ENCODE results near the gene SH3BP4. TPM values are rescaled to one million over a fixed set of nuclear protein-coding genes. Genes with fewer than 3 reads are reported as not detected.

The SH3BP4 gene
- total RNA-seq, 4 donors from 2014 or later = 13.5 to 28.4 (median 20.1) TPM

DNA sequence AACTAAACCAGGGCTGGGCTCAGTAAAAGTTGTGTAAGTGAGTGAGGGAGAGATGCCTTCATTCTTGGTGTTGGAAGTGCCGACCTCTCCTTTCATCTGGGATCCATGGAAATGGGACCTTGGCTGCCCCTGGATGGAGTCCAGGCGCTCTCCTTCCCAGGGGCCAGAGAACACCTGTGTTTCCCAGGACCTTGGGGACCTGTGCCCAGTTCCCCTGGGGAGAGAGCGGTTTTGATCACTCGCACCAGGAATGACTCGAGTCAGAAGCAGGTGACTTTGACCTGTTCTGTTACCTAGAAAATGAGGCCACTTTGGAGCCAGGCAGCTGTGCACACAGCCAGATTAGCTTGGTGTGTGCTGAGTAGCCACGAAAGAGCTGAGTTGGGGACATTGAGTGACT lies 97.3 kb downstream of the SH3BP4 start:
- Histone ChIP-seq H3K4me3 (no peak overlapping the region), H3K27ac (no peak overlapping the region), H3K27me3 (no peaks in the 10 kb centered on the region), H3K36me3 (no peaks in the 10 kb centered on the region), H3K9me3 (no peaks in the 10 kb centered on the region), H3K4me1 (peaks cover 0 to 7% of the 10 kb centered on the region in 2 donors)
- no peak for DNase-seq
- TF ChIP-seq, protein P1, sequence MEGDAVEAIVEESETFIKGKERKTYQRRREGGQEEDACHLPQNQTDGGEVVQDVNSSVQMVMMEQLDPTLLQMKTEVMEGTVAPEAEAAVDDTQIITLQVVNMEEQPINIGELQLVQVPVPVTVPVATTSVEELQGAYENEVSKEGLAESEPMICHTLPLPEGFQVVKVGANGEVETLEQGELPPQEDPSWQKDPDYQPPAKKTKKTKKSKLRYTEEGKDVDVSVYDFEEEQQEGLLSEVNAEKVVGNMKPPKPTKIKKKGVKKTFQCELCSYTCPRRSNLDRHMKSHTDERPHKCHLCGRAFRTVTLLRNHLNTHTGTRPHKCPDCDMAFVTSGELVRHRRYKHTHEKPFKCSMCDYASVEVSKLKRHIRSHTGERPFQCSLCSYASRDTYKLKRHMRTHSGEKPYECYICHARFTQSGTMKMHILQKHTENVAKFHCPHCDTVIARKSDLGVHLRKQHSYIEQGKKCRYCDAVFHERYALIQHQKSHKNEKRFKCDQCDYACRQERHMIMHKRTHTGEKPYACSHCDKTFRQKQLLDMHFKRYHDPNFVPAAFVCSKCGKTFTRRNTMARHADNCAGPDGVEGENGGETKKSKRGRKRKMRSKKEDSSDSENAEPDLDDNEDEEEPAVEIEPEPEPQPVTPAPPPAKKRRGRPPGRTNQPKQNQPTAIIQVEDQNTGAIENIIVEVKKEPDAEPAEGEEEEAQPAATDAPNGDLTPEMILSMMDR (IDR thresholded peaks at IDR 0.05) = no peak
- TF ChIP-seq POLR2A (IDR thresholded peaks at IDR 0.05) = no peak
- intact Hi-C loops (cut with DNase I; ENCODE audit: low total_unique reads) = no loop called here

DNA sequence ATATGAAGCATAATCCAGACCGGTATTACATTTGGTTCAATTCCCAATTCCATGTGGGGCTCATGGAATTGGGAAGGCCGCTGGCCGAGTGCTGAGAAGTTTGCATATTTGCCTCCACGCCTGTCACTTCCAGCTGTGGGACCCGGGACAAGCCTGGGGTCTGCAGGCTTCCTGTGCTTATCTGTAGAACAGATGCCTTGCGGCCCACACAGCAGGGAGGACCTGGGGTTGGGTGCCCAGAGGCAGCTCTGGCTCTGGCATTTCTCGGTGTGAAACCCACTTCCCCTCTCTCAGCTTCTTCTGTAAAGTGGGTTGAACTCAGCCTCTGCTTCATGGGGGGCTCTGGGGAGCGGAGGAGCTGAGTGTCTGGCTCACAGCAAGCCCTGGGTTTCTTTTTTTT lies 97.9 kb downstream of the SH3BP4 start:
- H3K27me3 ChIP-seq = no peaks in the 10 kb centered on the region
- no peaks in the 10 kb centered on the region for H3K9me3 ChIP-seq
- H3K4me1 ChIP-seq = peaks cover 0 to 7% of the 10 kb centered on the region in 2 donors
- no peak for DNase-seq
- no peak overlapping the region for H3K27ac ChIP-seq
- H3K36me3 ChIP-seq = no peaks in the 10 kb centered on the region
- no peak overlapping the region for H3K4me3 ChIP-seq
- intact Hi-C loops (cut with DNase I; ENCODE audit: low total_unique reads) = no loop called here
- TF ChIP-seq, protein P1 (IDR thresholded peaks at IDR 0.05) = no peak
- TF ChIP-seq POLR2A (IDR thresholded peaks at IDR 0.05) = no peak

DNA sequence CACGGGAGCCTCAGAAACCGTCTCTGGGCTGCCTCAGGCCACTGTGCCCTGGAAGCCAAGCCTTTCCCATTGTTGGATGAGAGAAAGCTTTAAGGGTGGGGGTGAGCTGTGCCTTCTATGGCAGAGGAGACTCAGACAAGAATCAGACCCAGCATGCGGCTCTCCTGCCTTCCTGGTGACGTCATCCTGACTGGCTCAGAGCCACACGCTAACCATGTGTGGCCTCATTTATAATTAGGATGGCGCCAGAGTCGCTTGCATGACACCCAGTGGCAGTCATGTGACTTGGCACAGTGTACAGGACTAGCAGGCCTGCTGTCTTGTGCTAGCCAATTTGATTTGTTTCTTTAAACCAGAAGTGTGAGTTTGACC lies 99.1 kb downstream of the SH3BP4 start:
- Histone ChIP-seq H3K4me1 (peaks cover 0 to 7% of the 10 kb centered on the region in 2 donors), H3K27me3 (no peaks in the 10 kb centered on the region), H3K9me3 (no peaks in the 10 kb centered on the region), H3K36me3 (no peaks in the 10 kb centered on the region), H3K4me3 (no peak overlapping the region), H3K27ac (no peak overlapping the region)
- TF ChIP-seq POLR2A (IDR thresholded peaks at IDR 0.05) = no peak
- TF ChIP-seq, protein P1 (IDR thresholded peaks at IDR 0.05) = no peak
- intact Hi-C loops (cut with DNase I; ENCODE audit: low total_unique reads) = no loop called here
- DNase-seq = peak; percentile 72 to 81

DNA sequence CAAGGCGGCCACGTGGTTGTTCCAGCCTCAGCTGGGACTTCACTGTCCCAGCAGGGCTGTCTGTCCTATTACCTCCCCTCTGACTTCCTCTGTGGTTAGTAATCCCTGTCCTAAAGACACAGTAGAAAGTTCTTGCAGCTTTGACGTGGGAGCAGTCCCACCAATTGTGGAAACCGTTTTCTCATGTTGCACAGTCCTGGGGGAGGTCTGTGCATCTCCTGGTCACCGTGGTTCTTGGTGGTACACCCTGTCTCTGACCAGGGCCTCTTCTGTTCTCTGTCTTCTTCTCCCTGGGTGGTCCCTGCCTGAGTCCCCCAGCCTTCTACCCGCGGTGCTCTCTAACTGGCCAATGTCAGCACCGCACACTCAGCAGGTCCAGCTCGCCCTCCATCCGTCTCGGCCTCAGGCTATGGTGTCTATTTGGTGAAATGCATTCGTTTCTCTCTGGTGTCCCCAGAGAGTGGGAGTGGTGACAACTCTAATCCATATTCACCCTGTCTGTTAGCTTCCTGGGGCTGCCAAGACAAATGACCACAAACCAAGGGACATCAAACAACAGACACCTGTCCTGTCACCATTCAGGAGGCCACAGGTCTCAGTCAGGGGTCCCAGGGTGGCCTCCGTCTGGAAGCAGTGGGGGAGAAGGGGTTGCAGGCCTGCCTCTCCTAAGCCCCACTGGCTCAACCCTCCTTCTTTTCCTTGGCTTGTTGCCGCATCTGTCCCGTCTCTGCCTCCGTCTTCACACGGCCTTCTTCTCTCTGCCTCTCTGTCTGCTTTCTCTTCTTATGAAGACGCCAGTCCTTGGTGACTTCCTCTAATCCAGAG lies 99.8 kb downstream of the SH3BP4 start:
- H3K27me3 ChIP-seq = no peaks in the 10 kb centered on the region
- TF ChIP-seq POLR2A (IDR thresholded peaks at IDR 0.05) = no peak
- TF ChIP-seq, protein P1 (IDR thresholded peaks at IDR 0.05) = no peak
- no peak overlapping the region for H3K27ac ChIP-seq
- no peaks in the 10 kb centered on the region for H3K36me3 ChIP-seq
- intact Hi-C loops (cut with DNase I; ENCODE audit: low total_unique reads) = no loop called here
- H3K4me3 ChIP-seq = no peak overlapping the region
- peaks cover 0 to 7% of the 10 kb centered on the region in 2 donors for H3K4me1 ChIP-seq
- H3K9me3 ChIP-seq = no peaks in the 10 kb centered on the region
- no peak for DNase-seq

DNA sequence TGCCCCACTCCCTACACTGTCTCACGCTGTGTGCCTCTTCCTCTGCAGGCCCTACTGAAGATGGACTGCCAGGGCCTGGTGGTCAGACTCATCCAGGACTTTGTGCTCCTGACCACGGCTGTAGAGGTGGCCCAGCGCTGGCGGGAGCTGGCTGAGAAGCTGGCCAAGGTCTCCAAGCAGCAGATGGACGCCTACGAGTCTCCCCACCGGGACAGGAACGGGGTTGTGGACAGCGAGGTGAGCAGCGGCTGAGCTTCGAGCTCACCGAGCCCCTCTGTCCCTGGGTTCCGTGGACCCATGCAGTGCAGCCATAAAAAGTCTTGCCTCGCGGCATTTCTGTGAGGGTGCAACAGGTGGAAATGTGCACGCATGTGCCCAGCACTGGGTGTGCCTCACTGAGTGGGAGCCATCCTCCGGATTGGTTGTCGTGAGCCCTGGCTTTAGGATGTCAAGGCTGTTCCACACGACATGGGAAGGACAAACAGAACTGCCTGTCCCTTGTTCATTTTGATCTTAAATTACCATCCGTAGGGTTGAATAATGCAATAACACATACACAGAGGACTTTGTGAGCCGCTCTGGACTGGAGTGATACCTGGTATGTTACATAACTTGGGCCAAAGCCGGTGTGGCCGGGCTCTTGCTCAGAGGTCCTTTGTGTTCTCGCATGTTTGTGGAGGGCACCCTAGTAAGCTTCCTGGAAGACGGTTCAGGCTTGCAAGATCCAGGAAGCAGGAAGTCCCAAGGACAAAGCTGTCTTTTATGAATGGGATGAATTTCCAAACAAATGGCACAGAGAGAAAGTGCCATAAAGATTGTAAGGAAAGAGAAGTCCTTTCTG lies 100.9 kb downstream of the SH3BP4 start:
- Histone ChIP-seq H3K4me3 (no peak overlapping the region), H3K27ac (no peak overlapping the region), H3K27me3 (no peaks in the 10 kb centered on the region), H3K36me3 (no peaks in the 10 kb centered on the region), H3K4me1 (peaks cover 0 to 7% of the 10 kb centered on the region in 2 donors), H3K9me3 (no peaks in the 10 kb centered on the region)
- TF ChIP-seq POLR2A (IDR thresholded peaks at IDR 0.05) = no peak
- TF ChIP-seq, protein P1 (IDR thresholded peaks at IDR 0.05) = no peak
- intact Hi-C loops (cut with DNase I; ENCODE audit: low total_unique reads) = no loop called here
- no peak for DNase-seq

Measured in uterus (tissue), 4 donors.